NCI-H1436 treated with DMSO at 0.1 percent for 48 hours (cell line): ENCODE measurements around the gene MAD1L1.
"Not testable (repeated sequence)": the region's sequence is repeated elsewhere in the genome, so short reads cannot be mapped to it uniquely, and the experiment has no call there.

Source experiments
- DNase-seq: peaks from one replicate; lab custom pipeline; 2025; lab: John Stamatoyannopoulos, UW

Gene MAD1L1

GRCh38 chr7:2066251-2066919 lies 166.4 kb downstream of the MAD1L1 start:
- DNase-seq, result no peak

GRCh38 chr7:2065528-2065927 lies 167.2 kb downstream of the MAD1L1 start:
- DNase-seq, result no peak

GRCh38 chr7:2063563-2064260 lies 169.0 kb downstream of the MAD1L1 start:
- DNase-seq, result no peak

- no peak for DNase-seq
Measured at GRCh38 chr7:2062648-2063047, 170.1 kb downstream of the MAD1L1 start.

- DNase-seq, result no peak
Measured at GRCh38 chr7:2060701-2061100, 172.0 kb downstream of the MAD1L1 start.

- no peak for DNase-seq
Measured at GRCh38 chr7:2059964-2060700, 172.6 kb downstream of the MAD1L1 start.

- DNase-seq, result not testable (repeated sequence)
Measured at GRCh38 chr7:2058246-2058645, 174.5 kb downstream of the MAD1L1 start.

- no peak for DNase-seq
Measured at GRCh38 chr7:2055956-2056355, 176.8 kb downstream of the MAD1L1 start.

- no peak for DNase-seq
Measured at GRCh38 chr7:2054927-2055326, 177.8 kb downstream of the MAD1L1 start.

- no peak for DNase-seq
Measured at GRCh38 chr7:2053395-2053794, 179.3 kb downstream of the MAD1L1 start.

GRCh38 chr7:2052657-2053048 lies 180.1 kb downstream of the MAD1L1 start:
- DNase-seq, result no peak

GRCh38 chr7:2051707-2052656 lies 180.8 kb downstream of the MAD1L1 start:
- no peak for DNase-seq

- DNase-seq, result no peak
Measured at GRCh38 chr7:2050511-2050866, 182.3 kb downstream of the MAD1L1 start.

- DNase-seq, result no peak
Measured at GRCh38 chr7:2049782-2050510, 182.8 kb downstream of the MAD1L1 start.

- no peak for DNase-seq
Measured at GRCh38 chr7:2049111-2049781, 183.5 kb downstream of the MAD1L1 start.

GRCh38 chr7:2048531-2048930 lies 184.2 kb downstream of the MAD1L1 start:
- no peak for DNase-seq

GRCh38 chr7:2048006-2048405 lies 184.7 kb downstream of the MAD1L1 start:
- no peak for DNase-seq

GRCh38 chr7:2046581-2047565 lies 185.9 kb downstream of the MAD1L1 start:
- no peak for DNase-seq

GRCh38 chr7:2045559-2046405 lies 187.0 kb downstream of the MAD1L1 start:
- no peak for DNase-seq
